Astrocyte of the cerebellum (primary cell): ENCODE data around the gene IGSF9.

Source experiments
- DNase-seq: peaks from one replicate; pipeline ENCODE4 v3.0.0-alpha.2; 2011; ENCODE audit warnings: low read depth
- H3K4me3 ChIP-seq: 2 replicates; pipeline ENCODE4 v1.5.1; 2011; ENCODE audit warnings: mild to moderate bottlenecking, low read depth, low read length, moderate library complexity
- CTCF ChIP-seq: IDR thresholded peaks from 2 replicates; pipeline ENCODE4 v1.5.1; 2012; ENCODE audit warnings: low read length, low read depth, moderate library complexity, mild to moderate bottlenecking; ENCODE audit errors: missing control alignments
- in situ Hi-C: cut with HindIII; loops from 2 replicates; pipeline ENCODE4 v1.10.0; 2017; ENCODE audit warnings: low sequenced_read_pairs

Gene IGSF9

DNA sequence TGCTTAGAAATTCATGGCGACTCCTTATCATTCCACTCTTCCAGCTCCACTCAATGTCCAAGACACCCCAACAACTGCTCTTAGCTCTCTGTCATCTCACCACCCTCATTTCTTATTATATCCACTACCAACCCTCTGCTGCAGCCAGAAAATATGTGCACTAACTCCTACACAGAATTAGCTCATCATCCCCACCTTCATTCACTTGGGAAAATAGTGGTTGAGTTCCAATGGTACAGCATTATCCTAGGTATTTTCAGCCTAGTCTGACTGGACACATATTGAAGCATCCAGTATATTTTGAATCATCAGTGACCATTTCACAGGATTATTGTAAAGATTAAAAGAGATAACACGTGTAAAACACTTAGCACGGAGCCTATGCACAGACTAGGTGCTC, 66.3 kb downstream of the IGSF9 start:
- no peak for TF ChIP-seq CTCF
- in situ Hi-C loops = no loop called here
- no peak for DNase-seq
- H3K4me3 ChIP-seq = no peak overlapping the region

GRCh38 chr1:159877695-159878444, 67.5 kb downstream of the IGSF9 start:
- no peak for TF ChIP-seq CTCF
- in situ Hi-C loops = no loop called here
- H3K4me3 ChIP-seq = no peak overlapping the region
- no peak for DNase-seq
